Fibroblast of skin of left quadriceps (primary cell): ENCODE measurements around the gene PALLD.
"Not testable (repeated sequence)": the region's sequence is repeated elsewhere in the genome, so short reads cannot be mapped to it uniquely, and the experiment has no call there.

Source experiments
- DNase-seq, 2 experiments: peaks; one replicate each; pipeline ENCODE4 v3.0.0-alpha.2; 2013; ENCODE audit warnings: low read depth in 2 of 2

The PALLD gene

DNA sequence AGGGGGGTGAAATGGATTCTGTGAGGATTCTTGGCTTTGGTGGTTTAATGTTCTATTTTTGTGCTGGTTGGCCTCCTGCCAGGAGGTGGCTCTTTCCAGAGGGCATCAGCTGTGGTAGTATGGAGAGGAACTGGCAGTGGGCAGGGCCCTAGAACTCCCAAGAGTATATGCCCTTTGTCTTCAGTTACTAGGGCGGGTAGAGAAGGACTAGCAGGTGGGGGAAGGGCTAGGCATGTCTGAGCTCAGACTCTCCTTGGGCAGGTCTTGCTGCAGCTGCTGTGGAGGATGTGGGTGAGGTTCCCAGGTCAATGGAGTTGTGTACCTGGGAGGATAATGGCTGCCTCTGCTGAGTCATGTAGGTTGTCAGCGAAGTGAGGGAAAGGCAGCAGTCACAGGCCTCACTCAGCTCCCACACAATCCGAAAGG lies 456.0 kb downstream of the PALLD start:
- not testable (repeated sequence) for DNase-seq

GRCh38 chr4:168955674-168956073 lies 458.8 kb downstream of the PALLD start:
- no peak for DNase-seq

DNA sequence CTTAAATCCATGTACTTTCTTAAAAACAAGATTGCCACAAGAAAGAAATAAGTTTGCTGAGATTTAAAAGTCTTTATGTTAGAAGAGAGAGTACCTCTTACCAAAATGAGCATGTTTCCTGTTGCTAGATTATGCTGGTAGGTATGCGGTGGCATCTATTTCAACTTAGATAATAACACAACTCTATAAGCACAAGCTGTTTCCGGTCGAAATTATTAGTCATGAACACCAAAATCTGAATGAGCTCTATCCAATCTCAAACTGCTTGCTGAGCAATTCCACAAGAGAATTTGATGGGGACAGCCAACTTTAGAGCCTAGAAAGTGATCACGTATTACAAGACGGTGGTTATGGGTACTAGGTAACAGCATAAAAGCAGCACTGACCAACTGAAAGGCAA lies 463.9 kb downstream of the PALLD start:
- no peak for DNase-seq

GRCh38 chr4:168972596-168972995 lies 475.7 kb downstream of the PALLD start:
- no peak for DNase-seq
